ENCODE data around the gene DNAJC25.

DNAJC25 gene

GRCh38 chr9:111622626-111623025, 8.5 kb upstream of the DNAJC25 start:
- peaks cover 0 to 22% (median 3%) of the 10 kb centered on the region in 5 donors for H3K4me1 ChIP-seq (ENCODE audit: control insufficient read depth in 5 of 5, insufficient read depth in 5 of 5, low read length in 5 of 5)
- no peak overlapping the region for H3K27ac ChIP-seq (ENCODE audit: low read depth, low read length)
- no peak overlapping the region for H3K4me3 ChIP-seq (ENCODE audit: low read depth in 1 of 5, low read length in 5 of 5)
- H3K9ac ChIP-seq (ENCODE audit: low read length in 5 of 5): no peak overlapping the region
- H3K36me3 ChIP-seq (ENCODE audit: control insufficient read depth in 5 of 5, insufficient read depth in 5 of 5, low read length in 5 of 5): no peaks in the 10 kb centered on the region
- H3K27me3 ChIP-seq (ENCODE audit: control insufficient read depth in 5 of 5, insufficient read depth in 4 of 5, low read length in 5 of 5): no peaks in the 10 kb centered on the region
- H3K9me3 ChIP-seq (ENCODE audit: control insufficient read depth in 5 of 5, low read length in 5 of 5): no peaks in the 10 kb centered on the region

- H3K4me3 ChIP-seq (ENCODE audit: low read depth in 1 of 5, low read length in 5 of 5): no peak overlapping the region
- H3K9ac ChIP-seq (ENCODE audit: low read length in 5 of 5): no peak overlapping the region
- no peaks in the 10 kb centered on the region for H3K9me3 ChIP-seq (ENCODE audit: control insufficient read depth in 5 of 5, low read length in 5 of 5)
- H3K27me3 ChIP-seq (ENCODE audit: control insufficient read depth in 5 of 5, insufficient read depth in 4 of 5, low read length in 5 of 5): no peaks in the 10 kb centered on the region
- H3K27ac ChIP-seq (ENCODE audit: low read depth, low read length): no peak overlapping the region
- H3K36me3 ChIP-seq (ENCODE audit: control insufficient read depth in 5 of 5, insufficient read depth in 5 of 5, low read length in 5 of 5): no peaks in the 10 kb centered on the region
- H3K4me1 ChIP-seq (ENCODE audit: control insufficient read depth in 5 of 5, insufficient read depth in 5 of 5, low read length in 5 of 5): peaks cover 0 to 35% (median 19%) of the 10 kb centered on the region in 5 donors
Measured at GRCh38 chr9:111627260-111627963, 3.7 kb upstream of the DNAJC25 start.

GRCh38 chr9:111628411-111628810, 2.7 kb upstream of the DNAJC25 start:
- no peak overlapping the region for H3K27ac ChIP-seq (ENCODE audit: low read depth, low read length)
- H3K9me3 ChIP-seq (ENCODE audit: control insufficient read depth in 5 of 5, low read length in 5 of 5): no peaks in the 10 kb centered on the region
- H3K4me1 ChIP-seq (ENCODE audit: control insufficient read depth in 5 of 5, insufficient read depth in 5 of 5, low read length in 5 of 5): peaks cover 0 to 35% (median 28%) of the 10 kb centered on the region in 5 donors
- H3K36me3 ChIP-seq (ENCODE audit: control insufficient read depth in 5 of 5, insufficient read depth in 5 of 5, low read length in 5 of 5): no peaks in the 10 kb centered on the region
- H3K4me3 ChIP-seq (ENCODE audit: low read depth in 1 of 5, low read length in 5 of 5): no peak overlapping the region
- no peak overlapping the region for H3K9ac ChIP-seq (ENCODE audit: low read length in 5 of 5)
- no peaks in the 10 kb centered on the region for H3K27me3 ChIP-seq (ENCODE audit: control insufficient read depth in 5 of 5, insufficient read depth in 4 of 5, low read length in 5 of 5)

GRCh38 chr9:111630182-111630963, 761 bp upstream of the DNAJC25 start:
- peaks cover 0 to 40% (median 38%) of the 10 kb centered on the region in 5 donors for H3K4me1 ChIP-seq (ENCODE audit: control insufficient read depth in 5 of 5, insufficient read depth in 5 of 5, low read length in 5 of 5)
- no peak overlapping the region for H3K27ac ChIP-seq (ENCODE audit: low read depth, low read length)
- no peaks in the 10 kb centered on the region for H3K36me3 ChIP-seq (ENCODE audit: control insufficient read depth in 5 of 5, insufficient read depth in 5 of 5, low read length in 5 of 5)
- H3K27me3 ChIP-seq (ENCODE audit: control insufficient read depth in 5 of 5, insufficient read depth in 4 of 5, low read length in 5 of 5): no peaks in the 10 kb centered on the region
- peak overlapping the region; percentile 12 to 98 (median 96) for H3K9ac ChIP-seq (ENCODE audit: low read length in 5 of 5)
- no peaks in the 10 kb centered on the region for H3K9me3 ChIP-seq (ENCODE audit: control insufficient read depth in 5 of 5, low read length in 5 of 5)
- H3K4me3 ChIP-seq (ENCODE audit: low read depth in 1 of 5, low read length in 5 of 5): peak overlapping the region; percentile 72 to 98 (median 92)

GRCh38 chr9:111630964-111631213, 245 bp upstream of the DNAJC25 start:
- Histone ChIP-seq H3K27me3 (ENCODE audit: control insufficient read depth in 5 of 5, insufficient read depth in 4 of 5, low read length in 5 of 5) (no peaks in the 10 kb centered on the region), H3K4me3 (ENCODE audit: low read depth in 1 of 5, low read length in 5 of 5) (peak overlapping the region; percentile 72 to 98 (median 92)), H3K9ac (ENCODE audit: low read length in 5 of 5) (peak overlapping the region; percentile 12 to 98 (median 96)), H3K9me3 (ENCODE audit: control insufficient read depth in 5 of 5, low read length in 5 of 5) (no peaks in the 10 kb centered on the region), H3K36me3 (ENCODE audit: control insufficient read depth in 5 of 5, insufficient read depth in 5 of 5, low read length in 5 of 5) (no peaks in the 10 kb centered on the region), H3K4me1 (ENCODE audit: control insufficient read depth in 5 of 5, insufficient read depth in 5 of 5, low read length in 5 of 5) (peaks cover 0 to 45% (median 41%) of the 10 kb centered on the region in 5 donors), H3K27ac (ENCODE audit: low read depth, low read length) (peak overlapping the region; percentile 96)

- Histone ChIP-seq H3K9ac (ENCODE audit: low read length in 5 of 5) (peak overlapping the region; percentile 96 to 98 (median 98)), H3K36me3 (ENCODE audit: control insufficient read depth in 5 of 5, insufficient read depth in 5 of 5, low read length in 5 of 5) (no peaks in the 10 kb centered on the region), H3K4me3 (ENCODE audit: low read depth in 1 of 5, low read length in 5 of 5) (peak overlapping the region; percentile 72 to 96 (median 82)), H3K9me3 (ENCODE audit: control insufficient read depth in 5 of 5, low read length in 5 of 5) (no peaks in the 10 kb centered on the region), H3K27me3 (ENCODE audit: control insufficient read depth in 5 of 5, insufficient read depth in 4 of 5, low read length in 5 of 5) (no peaks in the 10 kb centered on the region), H3K27ac (ENCODE audit: low read depth, low read length) (peak overlapping the region; percentile 96), H3K4me1 (ENCODE audit: control insufficient read depth in 5 of 5, insufficient read depth in 5 of 5, low read length in 5 of 5) (peaks cover 0 to 45% (median 41%) of the 10 kb centered on the region in 5 donors)
Measured at GRCh38 chr9:111632060-111632459, 926 bp downstream of the DNAJC25 start.

- Histone ChIP-seq H3K4me1 (ENCODE audit: control insufficient read depth in 5 of 5, insufficient read depth in 5 of 5, low read length in 5 of 5) (peaks cover 0 to 51% (median 41%) of the 10 kb centered on the region in 5 donors), H3K9ac (ENCODE audit: low read length in 5 of 5) (peak overlapping the region in 3 of 5 donors; percentile 18 to 98 (median 42)), H3K27me3 (ENCODE audit: control insufficient read depth in 5 of 5, insufficient read depth in 4 of 5, low read length in 5 of 5) (no peaks in the 10 kb centered on the region), H3K4me3 (ENCODE audit: low read depth in 1 of 5, low read length in 5 of 5) (peak overlapping the region in 3 of 5 donors; percentile 17 to 82 (median 72)), H3K27ac (ENCODE audit: low read depth, low read length) (peak overlapping the region; percentile 96), H3K9me3 (ENCODE audit: control insufficient read depth in 5 of 5, low read length in 5 of 5) (no peaks in the 10 kb centered on the region), H3K36me3 (ENCODE audit: control insufficient read depth in 5 of 5, insufficient read depth in 5 of 5, low read length in 5 of 5) (no peaks in the 10 kb centered on the region)
Measured at GRCh38 chr9:111632695-111633388, 1.7 kb downstream of the DNAJC25 start.

- Histone ChIP-seq H3K27me3 (ENCODE audit: control insufficient read depth in 5 of 5, insufficient read depth in 4 of 5, low read length in 5 of 5) (no peaks in the 10 kb centered on the region), H3K36me3 (ENCODE audit: control insufficient read depth in 5 of 5, insufficient read depth in 5 of 5, low read length in 5 of 5) (no peaks in the 10 kb centered on the region), H3K9ac (ENCODE audit: low read length in 5 of 5) (peak overlapping the region in 1 of 5 donors; percentile 18), H3K9me3 (ENCODE audit: control insufficient read depth in 5 of 5, low read length in 5 of 5) (no peaks in the 10 kb centered on the region), H3K27ac (ENCODE audit: low read depth, low read length) (no peak overlapping the region), H3K4me1 (ENCODE audit: control insufficient read depth in 5 of 5, insufficient read depth in 5 of 5, low read length in 5 of 5) (peaks cover 0 to 51% (median 41%) of the 10 kb centered on the region in 5 donors), H3K4me3 (ENCODE audit: low read depth in 1 of 5, low read length in 5 of 5) (no peak overlapping the region)
Measured at GRCh38 chr9:111633389-111633736, 2.2 kb downstream of the DNAJC25 start.

- Histone ChIP-seq H3K27ac (ENCODE audit: low read depth, low read length) (no peak overlapping the region), H3K27me3 (ENCODE audit: control insufficient read depth in 5 of 5, insufficient read depth in 4 of 5, low read length in 5 of 5) (no peaks in the 10 kb centered on the region), H3K9me3 (ENCODE audit: control insufficient read depth in 5 of 5, low read length in 5 of 5) (no peaks in the 10 kb centered on the region), H3K36me3 (ENCODE audit: control insufficient read depth in 5 of 5, insufficient read depth in 5 of 5, low read length in 5 of 5) (no peaks in the 10 kb centered on the region), H3K4me3 (ENCODE audit: low read depth in 1 of 5, low read length in 5 of 5) (no peak overlapping the region), H3K9ac (ENCODE audit: low read length in 5 of 5) (no peak overlapping the region), H3K4me1 (ENCODE audit: control insufficient read depth in 5 of 5, insufficient read depth in 5 of 5, low read length in 5 of 5) (peaks cover 0 to 51% (median 41%) of the 10 kb centered on the region in 5 donors)
Measured at GRCh38 chr9:111634860-111635259, 3.7 kb downstream of the DNAJC25 start.

Measured in subcutaneous abdominal adipose tissue (tissue), 5 donors.